Activated CD8-positive, alpha-beta memory T cell treated with anti-CD3 and anti-CD28 coated beads, Interleukin-2, amount 50 U/mL, for 1 hour (primary cell): ENCODE measurements around the gene CSF1.

ENCODE experiments used
- DNase-seq: peaks from one replicate; pipeline ENCODE4 v3.0.0-alpha.2; 2020; ENCODE audit errors: extremely low read depth

CSF1 gene

DNA sequence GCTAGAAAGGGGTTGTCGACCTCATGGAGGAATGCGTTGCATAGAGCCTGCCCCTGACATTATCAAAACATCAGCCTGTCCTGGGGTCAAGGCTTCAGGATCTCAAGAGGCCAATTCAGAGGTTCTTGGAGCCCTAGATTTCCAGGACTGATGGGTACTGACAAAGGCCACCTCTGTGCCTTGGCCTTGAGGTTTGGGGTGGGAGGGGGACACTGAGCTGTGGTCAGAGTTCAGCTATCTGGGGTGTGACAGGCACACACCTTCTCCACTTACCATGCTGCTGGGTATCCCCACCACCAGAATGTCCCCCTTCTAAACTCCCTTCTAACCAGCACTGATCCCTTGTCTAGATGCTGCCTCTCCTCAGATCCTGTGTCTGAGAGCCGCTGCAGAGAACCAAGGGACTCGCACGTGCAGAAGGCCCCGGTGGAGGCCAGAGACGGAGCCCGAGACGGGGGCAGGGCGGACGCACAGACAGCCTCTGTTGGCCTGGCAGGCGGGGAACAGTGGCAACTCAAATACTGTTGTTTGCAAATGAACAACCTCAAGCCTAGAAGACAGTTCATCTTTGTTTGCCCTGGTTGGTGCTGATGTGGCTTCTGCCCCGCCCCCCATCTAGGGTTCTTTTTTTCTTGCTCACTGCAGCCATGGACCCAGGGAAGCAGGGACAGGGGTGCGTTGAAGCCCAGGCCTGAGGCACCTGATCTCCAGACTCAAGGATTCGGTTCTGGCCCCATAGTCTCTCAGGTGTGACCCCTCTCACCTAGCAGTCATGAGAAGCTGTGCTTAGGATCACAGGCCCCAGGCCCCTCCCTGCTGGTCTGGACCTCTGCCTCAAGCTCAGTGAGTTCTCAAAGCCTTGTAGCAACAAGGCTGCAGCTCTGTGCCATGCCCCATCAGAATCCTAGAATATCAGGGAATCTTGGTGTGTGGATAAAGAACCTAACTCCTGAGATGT is 28.1 kb upstream of the CSF1 start:
- no peak for DNase-seq

DNA sequence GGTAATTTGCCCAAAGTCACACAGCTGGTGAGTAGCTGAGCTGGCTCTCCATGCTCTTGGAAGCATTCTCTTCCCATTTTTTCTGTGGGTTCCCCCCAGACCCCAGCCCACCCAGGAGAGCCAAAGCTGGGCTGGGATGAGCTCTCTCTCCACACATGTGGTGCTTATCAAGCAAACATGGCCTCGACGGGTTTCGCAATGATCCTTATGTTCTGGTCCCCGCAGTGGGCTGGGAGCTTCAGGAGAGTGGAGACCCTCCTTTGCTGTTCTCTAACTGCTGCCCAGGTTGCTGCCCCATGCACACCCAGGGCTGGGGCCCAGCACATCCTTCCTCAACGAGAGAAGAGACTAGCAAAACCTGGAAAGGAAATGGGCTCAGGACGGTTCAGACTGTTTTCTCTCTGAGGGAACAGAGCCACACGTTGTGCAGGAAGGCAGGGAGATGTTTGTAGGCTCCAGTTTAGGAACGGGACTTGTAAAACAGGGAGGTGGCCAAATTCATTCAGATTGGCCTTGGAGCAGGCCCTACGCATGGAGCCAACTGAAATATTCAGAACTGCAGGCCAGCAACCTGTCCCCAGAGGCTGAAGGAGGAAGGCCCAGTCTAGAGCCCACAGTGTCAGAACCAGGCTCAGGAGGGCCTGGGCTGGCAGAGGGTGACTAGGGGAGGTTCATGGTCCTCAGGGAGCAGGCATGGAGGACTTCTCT is 27.2 kb upstream of the CSF1 start:
- no peak for DNase-seq

DNA sequence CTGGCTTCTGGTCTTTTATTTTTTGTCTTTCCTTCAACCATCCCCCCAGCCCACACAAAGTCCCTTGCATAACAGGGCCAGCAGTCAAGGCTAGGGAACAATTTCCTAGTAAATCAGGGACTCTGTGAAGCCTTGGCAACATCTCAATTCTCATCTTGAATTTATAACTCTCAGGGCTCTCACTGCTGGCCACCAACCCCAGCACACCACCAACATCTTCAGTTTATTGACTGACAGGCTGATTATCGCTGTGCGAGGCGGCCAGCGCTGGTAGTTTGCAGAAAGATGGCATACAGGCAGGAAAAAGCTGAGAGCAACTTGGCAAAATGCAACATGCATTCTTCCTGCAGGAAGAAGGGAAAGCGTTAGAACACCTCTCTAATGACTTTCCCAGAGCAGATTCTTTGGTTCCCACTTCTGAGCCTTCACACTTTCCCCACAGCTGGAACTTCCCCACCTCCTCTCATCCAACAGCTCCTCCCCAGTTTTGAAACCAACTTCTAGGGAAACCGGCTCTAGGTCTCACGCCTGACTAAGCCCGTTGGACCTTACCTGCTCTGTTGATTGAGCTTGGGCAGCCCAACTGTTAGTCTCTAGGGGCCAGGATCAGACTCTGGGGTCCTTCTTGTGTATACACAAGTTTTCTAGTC is 26.3 kb upstream of the CSF1 start:
- no peak for DNase-seq

DNA sequence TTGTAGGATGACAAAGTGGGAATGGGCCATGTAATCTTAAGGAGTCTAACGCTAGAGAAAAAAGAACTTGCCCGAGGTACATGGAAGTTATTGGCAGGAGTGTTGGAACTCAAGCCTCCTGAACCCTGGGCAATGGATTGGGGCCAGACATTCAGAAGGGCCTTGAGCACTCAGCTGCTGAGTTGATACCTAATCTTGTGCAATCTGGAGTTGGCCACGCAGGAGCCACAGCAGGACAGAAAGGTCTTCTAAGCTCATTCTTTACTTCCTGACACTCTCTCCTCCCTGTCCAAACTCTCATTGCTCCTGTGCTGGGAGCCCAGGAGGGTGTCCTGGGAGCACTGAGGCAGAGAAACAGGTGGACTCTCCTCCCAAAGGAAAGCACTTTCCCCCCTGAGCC is 25.1 kb upstream of the CSF1 start:
- DNase-seq = no peak

DNA sequence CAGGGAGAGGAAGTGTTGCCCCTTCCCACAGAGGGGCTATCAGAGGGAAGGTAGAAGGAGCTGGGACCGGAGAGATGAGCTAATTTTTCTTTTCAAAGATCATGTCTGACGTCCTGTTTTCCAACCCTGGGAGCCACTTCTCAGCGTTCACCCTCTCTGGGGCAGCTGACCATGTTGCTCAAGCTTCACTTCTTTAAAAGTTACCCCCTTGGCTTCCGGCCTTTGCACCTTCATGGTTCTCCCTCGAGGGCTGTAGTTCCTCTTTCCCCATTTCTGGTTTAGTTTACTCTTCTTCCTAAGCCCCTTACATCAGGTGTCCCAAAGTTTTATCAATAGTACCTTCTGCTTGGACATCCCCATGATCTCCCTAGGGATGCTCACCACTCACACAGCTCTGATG is 23.8 kb upstream of the CSF1 start:
- no peak for DNase-seq

DNA sequence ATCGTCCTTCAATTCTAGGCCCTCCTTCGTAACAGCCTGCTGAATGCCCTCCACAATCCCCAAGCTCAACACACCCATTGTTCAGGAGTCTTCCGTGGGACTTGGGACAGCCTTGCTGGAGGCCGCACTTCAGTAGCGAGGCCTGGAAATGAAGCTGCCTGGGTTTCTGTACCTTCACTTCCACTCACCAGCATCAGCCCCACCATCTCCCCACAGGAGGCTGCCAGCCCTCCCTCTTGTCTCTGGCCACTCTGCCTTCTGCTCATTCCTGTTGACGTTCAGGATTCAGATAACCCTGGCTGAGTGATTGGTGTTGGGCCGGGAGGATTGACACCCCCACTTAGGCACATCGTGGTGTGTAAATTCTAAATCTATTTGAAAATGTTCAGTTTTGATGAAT is 23.4 kb upstream of the CSF1 start:
- no peak for DNase-seq

DNA sequence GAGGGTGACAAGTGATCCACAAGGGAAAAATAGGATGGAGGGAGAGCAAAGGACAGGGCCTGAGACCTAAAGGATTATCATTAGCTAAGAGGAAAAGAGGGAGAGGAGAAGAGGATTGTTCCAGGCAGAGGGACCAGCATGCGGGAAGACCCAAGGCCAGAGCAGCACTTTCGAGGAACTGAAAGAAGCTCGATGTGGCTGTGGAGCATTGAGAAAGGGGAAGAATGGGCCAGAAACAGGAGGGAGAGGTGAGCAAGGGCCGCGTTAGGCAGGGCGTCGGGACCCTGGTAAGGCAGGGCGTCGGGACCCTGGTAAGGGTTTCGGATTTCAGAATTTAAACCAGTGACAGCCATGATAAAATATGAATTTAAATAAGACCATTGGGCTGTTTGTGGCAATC is 22.8 kb upstream of the CSF1 start:
- DNase-seq = no peak

DNA sequence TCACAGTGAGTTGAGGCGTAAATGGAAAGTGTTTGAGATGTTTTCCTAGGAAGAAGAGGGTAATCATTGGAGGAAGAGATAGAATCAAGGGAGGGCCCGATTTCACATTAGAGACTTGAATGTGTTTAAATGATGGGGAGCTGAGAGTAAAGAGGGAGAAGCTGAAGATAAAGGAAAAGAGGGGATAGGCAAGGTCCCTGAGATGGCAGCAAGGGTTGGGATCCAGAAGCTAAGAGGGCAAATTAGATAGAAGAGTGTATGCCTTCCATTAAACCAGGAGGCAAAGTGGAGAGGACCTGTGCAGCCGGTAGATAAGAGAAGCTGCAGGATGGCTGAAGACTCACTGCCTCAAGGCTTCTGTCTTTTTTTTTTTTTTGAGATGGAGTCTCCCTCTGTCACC is 21.6 kb upstream of the CSF1 start:
- DNase-seq = no peak

DNA sequence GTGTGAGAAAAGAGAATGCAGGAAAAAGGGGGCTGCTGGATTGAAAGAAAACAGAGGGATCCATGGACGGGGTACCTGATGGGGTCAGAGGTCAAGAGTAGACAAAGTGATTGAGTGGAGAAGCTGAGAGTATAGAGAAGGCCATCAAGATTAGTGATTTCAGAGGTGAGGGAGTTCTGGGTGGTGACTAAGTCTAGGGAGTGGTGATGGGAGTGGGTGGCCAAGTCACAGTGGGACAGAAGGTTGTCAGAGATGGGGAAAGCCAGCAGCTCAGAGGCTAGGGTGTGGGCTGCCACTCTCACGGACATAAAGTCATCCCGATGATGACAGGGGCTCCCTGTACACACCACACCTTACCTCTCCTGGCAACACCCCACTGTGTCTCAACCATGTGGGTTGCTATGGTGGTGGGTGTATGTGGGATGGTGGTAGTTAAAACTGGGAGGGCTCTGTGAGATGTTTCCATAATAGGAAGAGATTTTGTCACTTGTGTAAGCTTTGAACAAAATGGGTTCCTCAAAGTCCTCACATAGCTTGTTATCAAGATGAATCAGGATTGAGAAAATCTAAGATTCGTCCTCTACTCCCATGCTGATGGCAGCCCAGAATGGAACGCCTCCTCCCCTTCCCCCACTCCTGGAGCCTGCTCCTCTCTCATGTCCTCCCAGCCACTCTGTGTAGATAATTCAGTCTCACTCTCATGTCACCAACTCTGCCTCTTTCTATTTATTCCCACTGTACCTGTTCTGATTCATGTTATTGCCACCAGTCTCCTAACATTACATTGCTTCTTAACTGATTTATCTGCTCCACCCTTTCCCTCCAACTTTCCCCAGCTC is 20.3 kb upstream of the CSF1 start:
- no peak for DNase-seq

- no peak for DNase-seq
Observed at GRCh38 chr1:109891930-109892329, 18.7 kb upstream of the CSF1 start.

GRCh38 chr1:109892561-109893368 is 17.9 kb upstream of the CSF1 start:
- no peak for DNase-seq

- no peak for DNase-seq
Observed at GRCh38 chr1:109893532-109894171, 17.0 kb upstream of the CSF1 start.

DNA sequence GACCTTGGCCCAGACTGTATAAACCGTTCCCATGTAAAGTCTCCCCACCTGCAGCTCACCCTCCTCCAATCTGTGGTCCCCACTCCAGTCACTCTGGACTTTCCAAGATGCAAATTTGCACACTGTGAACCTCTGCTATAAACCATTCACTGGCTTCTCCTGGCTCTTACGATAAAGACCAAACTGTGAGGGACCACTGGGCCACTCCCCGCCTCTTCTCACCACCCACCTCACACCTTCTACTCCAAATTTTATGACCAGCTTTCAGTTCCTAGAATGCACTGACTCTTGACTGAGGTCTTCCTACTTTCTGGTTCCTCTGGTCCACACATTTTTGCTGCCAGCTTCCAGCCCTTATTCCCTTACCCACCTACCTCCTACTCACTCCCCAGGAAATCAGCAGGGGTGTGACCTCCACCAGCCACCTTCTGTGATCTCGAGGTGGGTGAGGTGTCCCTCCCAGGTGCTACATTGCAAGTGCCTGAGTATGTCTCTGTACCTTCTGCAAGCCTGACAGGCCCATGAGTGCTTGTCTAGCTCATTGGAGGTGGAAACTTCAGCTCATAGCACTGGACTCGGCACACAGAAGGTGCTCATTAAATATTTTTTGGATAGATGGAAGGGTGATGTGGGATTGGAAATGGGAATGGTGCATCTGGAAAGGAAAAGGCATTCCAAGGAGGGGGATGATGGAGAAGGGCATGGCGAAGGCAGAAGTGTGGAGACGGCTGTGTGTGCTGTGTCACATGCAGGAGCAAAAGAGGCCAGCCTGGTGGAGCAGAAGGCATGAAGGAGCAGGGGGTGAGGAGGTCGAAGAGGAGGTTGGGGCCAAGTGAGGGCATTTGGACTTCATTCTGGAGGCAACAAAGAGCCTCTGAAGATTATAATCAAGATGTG is 15.6 kb upstream of the CSF1 start:
- DNase-seq = no peak

DNA sequence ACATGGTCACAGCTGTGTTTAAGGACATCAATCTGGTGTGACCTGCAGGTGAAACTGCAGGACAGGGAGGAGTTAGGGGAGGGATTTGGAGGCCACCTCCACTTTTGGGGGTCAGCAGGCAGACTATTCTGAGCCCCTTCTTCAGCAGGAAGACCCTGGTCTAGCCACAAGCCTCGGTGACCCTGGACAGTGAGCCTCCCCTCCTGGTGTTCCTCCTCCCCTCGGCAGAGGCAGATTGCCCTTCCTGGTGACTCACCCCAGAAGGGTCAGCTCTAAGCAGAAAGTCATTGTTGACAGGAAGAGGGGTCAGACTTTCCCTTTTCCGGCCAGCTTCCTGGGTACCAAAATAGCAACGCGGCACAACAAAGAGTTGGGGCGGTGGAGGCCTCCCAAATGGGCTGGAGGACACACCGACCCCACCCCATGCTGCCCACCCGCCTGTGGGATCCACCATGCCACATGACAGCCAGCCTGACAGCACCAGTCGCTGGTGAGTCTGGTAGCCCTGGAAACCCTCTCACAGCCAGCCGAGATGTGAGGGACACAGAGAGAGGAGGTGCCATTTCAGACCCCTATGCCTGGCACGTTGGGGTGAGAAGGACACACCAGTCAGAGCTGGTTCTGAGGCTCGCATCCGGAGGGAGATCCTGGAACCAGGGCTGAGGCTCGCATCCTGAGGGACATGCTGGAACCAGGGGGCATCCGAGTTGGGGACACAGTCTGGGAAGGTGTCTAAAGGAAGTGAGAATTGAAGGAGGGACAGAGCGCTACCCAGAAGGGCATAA is 14.7 kb upstream of the CSF1 start:
- DNase-seq = no peak

GRCh38 chr1:109896681-109897080 is 14.0 kb upstream of the CSF1 start:
- no peak for DNase-seq

GRCh38 chr1:109897259-109897955 is 13.2 kb upstream of the CSF1 start:
- DNase-seq = no peak

GRCh38 chr1:109898842-109899241 is 11.8 kb upstream of the CSF1 start:
- DNase-seq = no peak

GRCh38 chr1:109901141-109901523 is 9.5 kb upstream of the CSF1 start:
- DNase-seq = no peak
